GM12878 (cell line): ENCODE results near the gene PSMC3.

Source experiments
- CHD2 ChIP-seq: IDR thresholded peaks from 2 replicates; pipeline ENCODE4 v1.6.1; 2011; ENCODE audit warnings: low read depth, low read length, improper control_type of control experiment, borderline replicate concordance
- JUNB ChIP-seq: IDR thresholded peaks from 2 replicates; pipeline ENCODE4 v1.6.1; 2016; ENCODE audit warnings: antibody characterized with exemption, mild to moderate bottlenecking
- POLR2AphosphoS5 ChIP-seq: IDR thresholded peaks from 2 replicates; pipeline ENCODE4 v1.6.1; 2011; ENCODE audit warnings: mild to moderate bottlenecking, low read length, inconsistent platforms
- TF ChIP-seq, protein P1 (sequence below), 3 experiments: IDR thresholded peaks in 2 of 3; conservative IDR thresholded peaks in 1 of 3; 2 replicates each; pipeline ENCODE4 v1.5.1; 2011; ENCODE audit warnings: low read depth in 3 of 3, low read length in 3 of 3, mild to moderate bottlenecking in 3 of 3, control low read depth in 2 of 3, moderate library complexity in 2 of 3, inconsistent platforms in 1 of 3, mixed read lengths in 1 of 3; ENCODE audit not compliant: control insufficient read depth in 2 of 3, insufficient read depth in 1 of 3; ENCODE audit errors: extremely low read depth in 1 of 3
- TF ChIP-seq, protein P2 (sequence below): IDR thresholded peaks from 2 replicates; pipeline ENCODE4 v1.6.1; 2011; ENCODE audit warnings: low read depth, mild to moderate bottlenecking, low read length, moderate library complexity, borderline replicate concordance; ENCODE audit errors: extremely low read depth
- TF ChIP-seq, protein P3 (sequence below): IDR thresholded peaks from 2 replicates; pipeline ENCODE4 v1.6.1; 2012; ENCODE audit warnings: low read length, inconsistent platforms

DNA sequence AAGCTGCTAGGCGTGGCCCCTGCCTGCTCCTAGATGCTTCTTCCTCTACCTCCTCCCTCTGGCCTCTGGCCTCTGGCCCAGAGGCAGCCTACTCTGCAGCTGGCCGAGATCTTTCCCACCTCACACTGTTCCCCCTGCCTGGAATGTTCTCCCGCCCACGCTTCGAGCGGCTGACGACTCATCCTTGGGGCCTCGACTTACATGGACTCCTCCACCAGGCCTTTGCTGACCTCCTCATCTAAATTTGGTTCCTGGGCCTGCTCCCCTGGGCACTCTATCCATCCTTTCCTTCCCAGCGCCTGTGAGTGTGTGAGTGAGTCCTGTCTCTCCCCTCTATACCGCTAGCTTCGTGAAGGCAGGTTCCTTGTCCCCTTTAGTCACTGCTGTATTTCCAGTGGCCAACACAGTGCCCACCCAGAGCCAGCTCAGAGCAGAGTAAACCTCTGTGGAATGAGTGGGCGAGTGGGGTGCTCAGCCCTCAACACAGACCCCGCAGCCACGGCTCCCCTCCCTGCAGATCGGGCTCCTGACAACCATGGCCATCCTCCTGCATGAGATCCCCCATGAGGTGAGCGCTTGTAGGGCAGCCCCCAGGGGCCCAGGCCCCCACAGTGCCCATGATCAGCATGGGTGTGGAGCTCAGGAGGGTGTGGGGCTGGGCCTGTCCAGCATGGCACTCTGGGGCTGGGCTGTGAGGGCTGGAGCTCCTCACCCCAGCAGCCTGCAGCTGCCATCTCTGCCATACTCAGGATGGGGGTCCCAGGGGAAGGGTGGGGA lies 12.1 kb downstream of the PSMC3 start:
- TF ChIP-seq, protein P1, sequence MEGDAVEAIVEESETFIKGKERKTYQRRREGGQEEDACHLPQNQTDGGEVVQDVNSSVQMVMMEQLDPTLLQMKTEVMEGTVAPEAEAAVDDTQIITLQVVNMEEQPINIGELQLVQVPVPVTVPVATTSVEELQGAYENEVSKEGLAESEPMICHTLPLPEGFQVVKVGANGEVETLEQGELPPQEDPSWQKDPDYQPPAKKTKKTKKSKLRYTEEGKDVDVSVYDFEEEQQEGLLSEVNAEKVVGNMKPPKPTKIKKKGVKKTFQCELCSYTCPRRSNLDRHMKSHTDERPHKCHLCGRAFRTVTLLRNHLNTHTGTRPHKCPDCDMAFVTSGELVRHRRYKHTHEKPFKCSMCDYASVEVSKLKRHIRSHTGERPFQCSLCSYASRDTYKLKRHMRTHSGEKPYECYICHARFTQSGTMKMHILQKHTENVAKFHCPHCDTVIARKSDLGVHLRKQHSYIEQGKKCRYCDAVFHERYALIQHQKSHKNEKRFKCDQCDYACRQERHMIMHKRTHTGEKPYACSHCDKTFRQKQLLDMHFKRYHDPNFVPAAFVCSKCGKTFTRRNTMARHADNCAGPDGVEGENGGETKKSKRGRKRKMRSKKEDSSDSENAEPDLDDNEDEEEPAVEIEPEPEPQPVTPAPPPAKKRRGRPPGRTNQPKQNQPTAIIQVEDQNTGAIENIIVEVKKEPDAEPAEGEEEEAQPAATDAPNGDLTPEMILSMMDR (IDR thresholded peaks at IDR 0.05 in 2 of 3, conservative IDR thresholded peaks at IDR 0.05 in 1 of 3; ENCODE audit: control insufficient read depth in 2 of 3, extremely low read depth in 1 of 3, insufficient read depth in 1 of 3, low read depth in 3 of 3, low read length in 3 of 3): no peak
- TF ChIP-seq POLR2AphosphoS5 (no peak), CHD2 (no peak), JUNB (no peak)
- TF ChIP-seq, protein P2, sequence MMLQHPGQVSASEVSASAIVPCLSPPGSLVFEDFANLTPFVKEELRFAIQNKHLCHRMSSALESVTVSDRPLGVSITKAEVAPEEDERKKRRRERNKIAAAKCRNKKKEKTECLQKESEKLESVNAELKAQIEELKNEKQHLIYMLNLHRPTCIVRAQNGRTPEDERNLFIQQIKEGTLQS: no peak
- TF ChIP-seq, protein P3, sequence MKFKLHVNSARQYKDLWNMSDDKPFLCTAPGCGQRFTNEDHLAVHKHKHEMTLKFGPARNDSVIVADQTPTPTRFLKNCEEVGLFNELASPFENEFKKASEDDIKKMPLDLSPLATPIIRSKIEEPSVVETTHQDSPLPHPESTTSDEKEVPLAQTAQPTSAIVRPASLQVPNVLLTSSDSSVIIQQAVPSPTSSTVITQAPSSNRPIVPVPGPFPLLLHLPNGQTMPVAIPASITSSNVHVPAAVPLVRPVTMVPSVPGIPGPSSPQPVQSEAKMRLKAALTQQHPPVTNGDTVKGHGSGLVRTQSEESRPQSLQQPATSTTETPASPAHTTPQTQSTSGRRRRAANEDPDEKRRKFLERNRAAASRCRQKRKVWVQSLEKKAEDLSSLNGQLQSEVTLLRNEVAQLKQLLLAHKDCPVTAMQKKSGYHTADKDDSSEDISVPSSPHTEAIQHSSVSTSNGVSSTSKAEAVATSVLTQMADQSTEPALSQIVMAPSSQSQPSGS: no peak
